Ovary (tissue), 3 donors: ENCODE results near the gene ADGB.

Experiments
- CTCF ChIP-seq, 3 donors: fragments of 450-650 bp in 2 of 3; fragments of 200-600 bp in 1 of 3; IDR thresholded peaks; one replicate each; pipeline versions ENCODE4 v1.5.1 to v1.8.0; 2016 to 2022; ENCODE audit warnings: antibody characterized with exemption in 3 of 3, mild to moderate bottlenecking in 1 of 3
- EP300 ChIP-seq: sonication (generic); formaldehyde crosslinking; IDR thresholded peaks from one replicate; pipeline ENCODE4 v1.6.1; 2017; ENCODE audit warnings: antibody characterized with exemption
- donor health status: DM: no; HTN: no; CAD: no.

- no peak for TF ChIP-seq CTCF (IDR thresholded peaks at IDR 0.05)
- TF ChIP-seq EP300, result no peak
Measured at GRCh38 chr6:146814148-146814750, 215.5 kb downstream of the ADGB start.
